Right ventricle myocardium inferior (tissue), 1 donor: ENCODE data around the gene RAMAC. TPM values are rescaled to one million over a fixed set of nuclear protein-coding genes. Genes with fewer than 3 reads are reported as not detected.
"Not testable (repeated sequence)": the region's sequence is repeated elsewhere in the genome, so short reads cannot be mapped to it uniquely, and the experiment has no call there.

Experiments used
- ATAC-seq: fragments of 200-7000 bp; cut with Tn5 transposase; one replicate; pipeline ENCODE4 v1.9.1; 2020; ENCODE audit warnings: mild to moderate bottlenecking, moderate library complexity
- DNase-seq: peaks from one replicate; pipeline ENCODE4 v3.0.0; 2021; ENCODE audit errors: missing footprints
- intact Hi-C: fragments of 100-400 bp; cut with DNase I; formaldehyde crosslinking; loops from one replicate; pipeline ENCODE4 v1.11.0; 2022
- total RNA-seq: library from RNA; stranded (reverse); fragmentation: NEBNext Ultra II Directional; extraction: Animal tissue kit (Norgen Biotek cat#: 25700); gene quantifications from one replicate; pipeline ENCODE4 v1.2.1, GENCODE V29; 2021
- donor health status: DM: no; HTN: yes; CAD: no; lungs with severe emphysema.

RAMAC gene
- total RNA-seq, 1 donor from 2014 or later = 12.8 TPM

- no peak for DNase-seq
- intact Hi-C loops = loop anchor here (2.0 kb wide), 1 partner anchor 149 kb away; no protein-coding TSS in a partner anchor
- ATAC-seq = peak; percentile 76
Measured at GRCh38 chr15:82999905-83000671, 14.1 kb downstream of the RAMAC start.

DNA sequence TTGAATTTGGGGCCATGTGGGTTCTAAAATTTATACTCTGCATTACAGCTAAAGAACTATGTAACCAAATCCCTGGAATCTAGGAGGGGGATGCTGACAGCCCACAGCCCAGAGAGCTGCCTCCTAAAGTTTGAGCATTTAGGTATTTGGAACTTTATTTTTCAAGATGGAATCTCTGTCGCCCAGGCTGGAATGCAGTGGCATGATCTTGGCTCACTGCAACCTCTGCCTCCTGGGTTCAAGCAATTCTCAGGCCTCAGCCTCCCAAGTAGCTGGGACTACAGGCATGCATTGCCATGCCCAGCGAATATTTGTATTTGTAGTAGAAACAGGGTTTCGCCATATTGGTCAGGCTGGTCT is 14.6 kb downstream of the RAMAC start:
- ATAC-seq, DNase-seq: not testable (repeated sequence)
- intact Hi-C loops = loop anchor here (2.0 kb wide), 1 partner anchor 150 kb away; no protein-coding TSS in a partner anchor

DNA sequence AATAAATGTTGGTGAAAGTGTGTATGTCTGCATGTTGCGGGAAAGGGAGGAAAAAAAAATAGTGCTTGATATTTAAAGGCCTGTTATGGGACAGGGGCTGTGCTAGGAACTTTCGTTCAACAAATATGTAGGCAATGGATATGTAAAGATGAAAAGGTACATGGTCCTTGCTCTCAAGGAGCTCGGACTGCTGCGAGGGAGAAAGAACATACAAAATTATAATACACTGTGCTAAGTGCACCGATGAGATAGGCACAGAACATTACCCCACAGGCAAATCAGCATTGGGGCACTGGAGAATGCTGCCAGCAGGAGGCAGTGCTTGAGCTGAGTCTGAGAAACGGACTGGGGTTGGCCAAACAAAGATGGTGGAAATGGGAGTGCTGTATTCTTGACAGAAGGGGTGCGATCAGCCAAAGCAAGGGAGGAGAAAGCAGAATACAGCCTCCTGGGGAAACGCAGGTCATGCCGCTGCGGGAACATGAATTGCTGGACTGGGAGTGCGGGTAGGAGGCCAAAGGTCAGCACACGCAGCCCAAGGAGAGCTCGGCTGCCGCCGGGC is 24.8 kb downstream of the RAMAC start:
- peak; percentile 76 for ATAC-seq
- intact Hi-C loops = loop anchor here (1.0 to 5.0 kb wide), 3 partner anchors 57 to 197 kb away; partner anchors contain the start of genes BTBD1, HDGFL3 and TM6SF1

GRCh38 chr15:83011271-83012075 is 25.5 kb downstream of the RAMAC start, which contains the start of gene C15orf40:
TSS of gene C15orf40 (minus strand) at chr15:83011639. CDS start at chr15:83011607, 32 bp downstream.
- intact Hi-C loops = loop anchor here (1.0 to 5.0 kb wide), 3 partner anchors 56 to 196 kb away; partner anchors contain the start of genes BTBD1, HDGFL3 and TM6SF1
- peak; percentile 97 for DNase-seq
- peak; percentile 99 for ATAC-seq

More for the DNA sequence above, 24.8 kb downstream of the RAMAC start:
- DNase-seq = peak; percentile 69

DNA sequence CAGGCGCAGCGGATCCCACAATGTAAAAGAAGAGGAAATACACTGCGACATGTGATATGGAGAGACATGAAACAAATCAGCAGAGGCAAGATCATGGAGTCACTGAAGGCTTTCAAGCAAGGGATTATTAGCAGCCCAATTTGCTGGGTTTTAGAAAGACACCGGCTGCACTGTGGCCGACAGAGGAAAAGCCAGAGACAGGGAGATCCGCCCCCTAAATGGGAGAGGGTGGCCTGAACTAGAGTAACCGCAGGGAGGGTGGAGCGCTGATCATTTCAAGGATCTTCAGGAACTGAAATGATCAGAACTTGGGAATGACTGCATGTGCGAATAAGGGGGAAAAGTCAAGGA is 26.0 kb downstream of the RAMAC start:
- intact Hi-C loops = loop anchor here (5.0 kb wide), 2 partner anchors 55 to 95 kb away; partner anchors contain the start of genes BTBD1 and TM6SF1
- ATAC-seq (no peak), DNase-seq (no peak)

- DNase-seq (no peak), ATAC-seq (no peak)
- intact Hi-C loops = loop anchor here (5.0 kb wide), 2 partner anchors 55 to 95 kb away; partner anchors contain the start of genes BTBD1 and TM6SF1
Measured at GRCh38 chr15:83012636-83013035, 26.6 kb downstream of the RAMAC start.

DNA sequence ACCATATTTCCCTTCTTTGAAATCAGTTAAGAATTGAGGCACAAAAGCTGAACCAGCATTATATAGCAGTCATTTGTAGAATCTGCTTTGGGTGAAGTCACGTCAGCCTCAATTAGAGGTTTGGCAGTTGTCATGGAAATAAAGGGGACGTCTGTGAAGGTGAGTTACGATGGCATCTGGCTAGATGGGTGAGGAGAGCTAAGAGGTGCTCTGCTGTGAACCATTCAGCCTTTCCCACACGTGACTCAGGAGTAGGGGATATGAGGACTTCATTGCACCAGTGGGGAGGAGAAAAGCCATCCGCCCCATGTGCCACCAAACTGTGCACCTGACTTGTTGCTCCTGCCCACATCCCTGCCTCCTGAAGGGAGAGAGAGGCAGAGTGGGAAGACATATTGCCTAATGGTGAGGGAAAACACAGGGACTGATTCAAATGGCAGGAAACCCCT is 28.2 kb downstream of the RAMAC start:
- ATAC-seq = no peak
- no peak for DNase-seq
- intact Hi-C loops = loop anchor here (5.0 kb wide), 2 partner anchors 53 to 93 kb away; partner anchors contain the start of genes BTBD1 and TM6SF1

DNA sequence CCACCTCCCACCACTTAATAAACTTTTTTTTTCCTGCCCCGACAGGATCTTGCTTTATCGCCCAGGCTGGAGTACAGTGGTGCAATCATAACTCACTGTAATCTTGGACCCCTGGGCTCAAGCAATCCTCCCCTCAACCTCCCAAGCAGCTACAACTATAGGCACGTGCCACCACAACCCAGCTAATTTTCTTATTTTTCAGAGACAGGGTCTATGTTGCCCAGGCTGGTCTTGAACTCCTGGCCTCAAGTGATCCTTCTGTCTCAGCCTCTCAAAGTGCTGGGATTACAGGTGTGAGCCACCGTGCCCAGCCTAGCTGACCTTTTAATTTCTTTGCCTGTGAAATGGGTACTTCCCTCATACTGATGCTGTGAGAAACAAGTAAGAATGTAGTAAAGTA is 29.4 kb downstream of the RAMAC start:
- DNase-seq = no peak
- intact Hi-C loops = no loop called here
- ATAC-seq = no peak

DNA sequence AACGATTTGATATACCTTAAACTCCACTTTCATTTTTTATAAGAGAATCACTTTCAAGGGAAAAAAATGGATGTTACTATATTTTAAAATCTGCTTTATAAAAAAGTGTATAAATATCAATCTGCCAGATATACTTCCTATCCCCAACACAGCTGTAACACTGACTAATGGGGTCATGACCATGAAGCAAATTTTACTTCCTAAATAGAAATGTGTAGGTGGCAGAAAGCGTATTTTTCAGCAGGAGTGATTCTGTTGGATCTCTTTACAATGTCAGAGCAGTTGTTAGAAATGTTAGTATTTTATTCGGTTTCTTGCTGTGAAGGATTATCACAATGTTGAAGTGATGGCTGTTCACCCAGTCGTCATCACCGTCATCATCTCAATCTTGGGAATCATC is 30.9 kb downstream of the RAMAC start:
- no peak for DNase-seq
- ATAC-seq = no peak
- intact Hi-C loops = no loop called here

DNA sequence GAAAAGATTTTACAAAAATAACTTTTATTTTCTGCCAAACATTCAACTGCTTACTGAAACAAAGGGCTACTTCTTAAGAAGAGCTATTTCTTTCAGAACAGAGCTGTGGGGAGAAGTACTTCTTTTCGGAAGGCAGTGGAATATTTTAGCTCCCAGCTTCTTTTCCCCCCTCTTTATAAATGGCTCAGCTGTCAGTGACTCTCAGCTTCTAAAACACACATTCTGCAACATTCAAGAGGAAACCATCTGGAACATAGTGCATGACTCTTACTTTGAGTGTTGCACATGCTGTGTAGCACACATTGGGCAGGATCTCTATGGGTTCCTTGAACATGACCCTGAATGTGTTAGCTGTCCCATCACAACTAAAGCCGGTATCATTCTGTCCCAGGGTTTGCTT is 32.4 kb downstream of the RAMAC start:
- no peak for ATAC-seq
- DNase-seq = no peak
- intact Hi-C loops = no loop called here

DNA sequence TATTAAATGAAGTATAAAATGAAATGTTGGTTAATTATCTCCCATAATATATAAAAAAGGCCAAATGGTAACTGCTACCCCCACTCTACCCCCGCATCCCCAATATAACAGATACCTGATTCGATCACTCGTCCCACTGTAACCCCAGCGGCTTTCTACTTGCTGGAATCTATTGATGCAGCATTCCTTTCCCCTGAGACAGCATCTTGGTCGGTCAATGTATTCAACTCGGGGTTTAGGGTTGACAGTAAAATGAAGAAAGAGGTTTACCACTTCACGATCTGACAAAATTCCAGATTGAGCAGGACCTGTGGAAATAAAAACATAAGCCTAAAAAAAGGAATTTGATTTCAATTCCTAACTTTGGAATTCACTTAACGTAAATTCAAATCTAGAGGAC is 44.0 kb downstream of the RAMAC start:
- DNase-seq (no peak), ATAC-seq (no peak)
- intact Hi-C loops = no loop called here

- intact Hi-C loops, DNase-seq, ATAC-seq: not testable (repeated sequence)
Measured at GRCh38 chr15:83031234-83031633, 45.2 kb downstream of the RAMAC start.

DNA sequence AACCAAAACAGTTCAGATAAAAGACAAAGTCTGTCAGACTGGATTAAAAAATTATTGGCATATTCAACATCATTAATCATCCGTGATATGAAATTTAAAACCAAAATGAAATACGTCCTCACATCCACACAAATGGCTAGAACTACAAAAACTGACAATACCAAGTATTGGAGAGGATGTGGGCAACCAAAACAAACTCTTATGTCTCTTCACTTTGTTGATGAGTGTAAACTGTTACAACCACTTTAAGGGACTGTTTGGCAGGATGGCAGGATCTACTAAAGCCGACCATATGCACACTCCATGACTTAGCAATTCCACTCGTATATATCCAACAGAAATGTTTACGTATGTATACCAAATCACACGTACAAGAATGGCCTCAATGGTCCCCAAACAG is 50.2 kb downstream of the RAMAC start:
- intact Hi-C loops = no loop called here
- no peak for ATAC-seq

GRCh38 chr15:83039206-83039605 is 53.2 kb downstream of the RAMAC start:
- no peak for DNase-seq
- ATAC-seq = no peak
- intact Hi-C loops = no loop called here

More for the DNA sequence above, 50.2 kb downstream of the RAMAC start:
- DNase-seq = no peak

Other genes starting within 250 kb of the RAMAC start
- 144 TPM for gene FSD2, start 180.1 kb upstream of the RAMAC start, total RNA-seq
- 5.7 TPM for gene WHAMM, start 176.6 kb upstream of the RAMAC start, total RNA-seq
- 53.7 TPM for gene HOMER2, start 33.5 kb upstream of the RAMAC start, total RNA-seq
- gene C15orf40, start 25.4 kb downstream of the RAMAC start, total RNA-seq = 11.1 TPM
- gene BTBD1, start 81.0 kb downstream of the RAMAC start, total RNA-seq = 150 TPM
- 5.0 TPM for gene TM6SF1, start 121.4 kb downstream of the RAMAC start, total RNA-seq
- gene HDGFL3, start 221.6 kb downstream of the RAMAC start, total RNA-seq = 32.8 TPM